Lower leg skin (tissue), 4 donors: Measurements from ENCODE around the gene RNASE4. TPM values are rescaled to one million over a fixed set of nuclear protein-coding genes. Genes with fewer than 3 reads are reported as not detected.
"Not testable (repeated sequence)": the region's sequence is repeated elsewhere in the genome, so short reads cannot be mapped to it uniquely, and the experiment has no call there.

Experiments used
- DNase-seq, 2 donors: peaks; one replicate each; pipeline ENCODE4 v3.0.0-alpha.2; 2019; ENCODE audit warnings: low spot score in 2 of 2
- H3K4me3 ChIP-seq: fragments of 200-600 bp; sonication (generic); 2 replicates; pipeline ENCODE4 v1.5.1; 2017; ENCODE audit warnings: mild to moderate bottlenecking, low read depth; ENCODE audit not compliant: poor library complexity, severe bottlenecking
- POLR2A ChIP-seq, 2 donors: fragments of 450-650 bp; IDR thresholded peaks; one replicate each; pipeline ENCODE4 v1.6.1; 2016 to 2017; ENCODE audit warnings: antibody characterized with exemption in 2 of 2, mild to moderate bottlenecking in 1 of 2, moderate library complexity in 1 of 2
- WGBS, 2 donors: methylation state at CpG; one replicate each; pipeline ENCODE4 v1.1.5; 2018; 5-methylcytosine and 5-hydroxymethylcytosine counted together
- intact Hi-C: fragments of 100-400 bp; cut with DNase I; formaldehyde crosslinking; loops from one replicate; pipeline ENCODE4 v1.15.0; 2023; ENCODE audit warnings: low total_unique reads
- total RNA-seq, 4 donors: library from RNA; depleted of rRNA; stranded (reverse); fragments of >200 nt; gene quantifications; one replicate each; pipeline ENCODE4 v1.1.0, GENCODE V29; 2016
- TF ChIP-seq, protein P1 (sequence below), 3 donors: fragments of 450-650 bp; IDR thresholded peaks; one replicate each; pipeline ENCODE4 v1.5.1; 2016; ENCODE audit warnings: antibody characterized with exemption in 3 of 3, mild to moderate bottlenecking in 3 of 3, moderate library complexity in 2 of 3

Gene RNASE4
- total RNA-seq, 4 donors from 2014 or later, result 67.3 to 102 (median 90.6) TPM

DNA sequence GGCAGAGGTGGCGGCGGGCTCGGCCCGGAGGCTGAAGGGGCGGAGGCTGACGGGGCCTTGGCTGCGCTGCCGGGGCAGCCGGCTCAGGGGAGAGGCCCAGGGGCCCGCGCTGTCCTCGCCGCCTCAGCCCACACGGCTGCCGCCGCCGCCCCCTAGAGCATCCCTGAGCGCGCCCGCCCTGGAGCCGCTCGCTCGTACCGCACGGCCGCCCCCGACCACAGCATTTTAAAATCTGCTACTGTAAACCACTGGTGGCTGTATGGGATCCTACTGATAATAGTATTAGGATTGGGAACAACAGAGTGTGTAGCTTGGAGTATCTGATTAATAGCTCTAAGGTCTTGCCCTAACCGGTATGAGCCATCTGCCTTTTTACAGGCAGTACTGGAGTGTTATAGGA, 39.1 kb downstream of the RNASE4 start:
- intact Hi-C loops, result no loop called here
- DNase-seq, result no peak
- no peak for TF ChIP-seq POLR2A (IDR thresholded peaks at IDR 0.05)
- TF ChIP-seq, protein P1, sequence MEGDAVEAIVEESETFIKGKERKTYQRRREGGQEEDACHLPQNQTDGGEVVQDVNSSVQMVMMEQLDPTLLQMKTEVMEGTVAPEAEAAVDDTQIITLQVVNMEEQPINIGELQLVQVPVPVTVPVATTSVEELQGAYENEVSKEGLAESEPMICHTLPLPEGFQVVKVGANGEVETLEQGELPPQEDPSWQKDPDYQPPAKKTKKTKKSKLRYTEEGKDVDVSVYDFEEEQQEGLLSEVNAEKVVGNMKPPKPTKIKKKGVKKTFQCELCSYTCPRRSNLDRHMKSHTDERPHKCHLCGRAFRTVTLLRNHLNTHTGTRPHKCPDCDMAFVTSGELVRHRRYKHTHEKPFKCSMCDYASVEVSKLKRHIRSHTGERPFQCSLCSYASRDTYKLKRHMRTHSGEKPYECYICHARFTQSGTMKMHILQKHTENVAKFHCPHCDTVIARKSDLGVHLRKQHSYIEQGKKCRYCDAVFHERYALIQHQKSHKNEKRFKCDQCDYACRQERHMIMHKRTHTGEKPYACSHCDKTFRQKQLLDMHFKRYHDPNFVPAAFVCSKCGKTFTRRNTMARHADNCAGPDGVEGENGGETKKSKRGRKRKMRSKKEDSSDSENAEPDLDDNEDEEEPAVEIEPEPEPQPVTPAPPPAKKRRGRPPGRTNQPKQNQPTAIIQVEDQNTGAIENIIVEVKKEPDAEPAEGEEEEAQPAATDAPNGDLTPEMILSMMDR (IDR thresholded peaks at IDR 0.05), result no peak
- H3K4me3 ChIP-seq, result no peak overlapping the region
- 54 to 75% methylated on average over 21 to 28 of the region's 28 CpGs for WGBS, 2 donors

DNA sequence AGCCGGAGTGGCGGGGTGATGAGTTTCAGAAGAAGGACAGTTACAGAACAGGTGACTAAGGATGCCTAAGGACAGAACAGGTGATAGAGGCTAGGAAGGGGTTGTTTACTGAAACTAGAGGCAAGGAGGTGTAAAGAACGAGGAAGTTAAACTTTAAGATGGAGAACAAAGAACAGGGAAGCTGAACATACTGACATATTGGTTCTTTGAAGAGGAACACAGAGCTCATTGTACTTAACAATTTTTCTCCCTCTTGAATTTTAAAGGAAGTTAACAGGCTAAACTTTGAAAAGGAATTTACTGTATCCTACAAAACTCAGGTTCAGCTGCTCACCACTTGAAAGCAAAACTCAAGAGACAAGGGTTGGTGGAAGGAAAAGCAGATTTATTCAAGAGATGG, 41.8 kb downstream of the RNASE4 start:
- WGBS, 2 donors, result 82 to 84% methylated on average over 3 of the region's 3 CpGs
- DNase-seq, intact Hi-C loops, H3K4me3 ChIP-seq: not testable (repeated sequence)

DNA sequence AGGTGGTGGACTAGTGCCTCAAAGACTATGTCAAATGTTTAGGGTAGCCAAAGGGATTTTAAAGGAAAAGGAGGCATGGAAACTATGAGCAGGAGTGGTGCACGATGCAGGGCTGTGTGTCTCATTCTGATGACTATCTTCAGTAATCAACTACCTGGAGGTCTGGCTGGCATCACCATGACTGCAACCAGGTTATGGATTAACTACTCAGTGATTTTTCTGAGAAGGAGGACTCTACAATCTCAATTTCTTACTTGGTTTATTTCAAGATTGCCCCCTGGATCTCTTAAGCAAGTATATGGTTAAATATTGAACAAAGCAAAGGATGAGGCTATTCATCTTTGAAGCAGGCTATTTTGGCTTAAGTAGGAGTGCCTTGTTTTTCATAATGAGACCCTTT, 42.2 kb downstream of the RNASE4 start:
- no peak for DNase-seq
- H3K4me3 ChIP-seq, result no peak overlapping the region
- no peak for TF ChIP-seq POLR2A (IDR thresholded peaks at IDR 0.05)
- TF ChIP-seq, protein P1 (IDR thresholded peaks at IDR 0.05), result no peak
- intact Hi-C loops, result no loop called here
- 67% methylated on average over 1 of the region's 1 CpG for WGBS, 2 donors

DNA sequence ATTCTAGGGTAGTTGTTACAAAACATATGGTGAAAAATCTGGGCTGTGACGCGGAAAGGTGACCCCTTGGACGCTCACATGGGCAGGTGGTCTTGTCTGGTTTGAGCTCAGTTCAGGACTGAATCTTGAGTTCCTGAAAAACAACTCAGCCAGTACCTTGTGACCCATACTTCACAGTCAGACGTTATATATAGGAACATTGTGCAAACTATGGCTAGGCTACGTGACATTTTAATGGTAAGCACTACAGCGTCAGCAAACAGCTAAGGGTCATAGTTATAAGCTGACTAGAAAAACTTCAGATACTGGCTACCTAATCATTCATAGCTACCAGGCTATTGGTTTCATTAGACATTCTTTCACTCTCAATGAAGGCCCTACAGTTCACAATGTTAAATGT, 46.5 kb downstream of the RNASE4 start:
- no peak for DNase-seq
- TF ChIP-seq POLR2A (IDR thresholded peaks at IDR 0.05), result no peak
- TF ChIP-seq, protein P1 (IDR thresholded peaks at IDR 0.05), result no peak
- 73 to 85% methylated on average over 6 of the region's 6 CpGs for WGBS, 2 donors
- intact Hi-C loops, result no loop called here
- H3K4me3 ChIP-seq, result no peak overlapping the region

DNA sequence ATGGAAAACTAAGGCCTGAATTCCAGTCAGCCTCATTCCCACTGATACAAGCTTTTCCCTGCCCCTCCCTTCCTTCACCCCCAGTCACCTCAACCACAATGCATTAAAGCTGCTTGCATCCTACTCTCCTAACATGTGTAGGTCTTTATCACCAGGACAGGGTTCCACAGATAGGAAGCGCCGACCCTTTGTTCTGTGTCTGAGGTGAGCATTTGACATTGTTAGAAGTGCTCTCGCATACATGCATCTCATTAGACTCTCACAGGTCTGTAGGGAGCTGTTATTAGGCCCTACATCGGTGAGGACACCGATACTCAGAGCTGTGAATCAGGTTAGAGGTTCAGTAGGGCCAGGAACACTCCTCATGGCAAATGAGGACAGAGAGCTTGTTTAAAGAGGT, 48.1 kb downstream of the RNASE4 start:
- TF ChIP-seq POLR2A (IDR thresholded peaks at IDR 0.05), result no peak
- TF ChIP-seq, protein P1 (IDR thresholded peaks at IDR 0.05), result no peak
- no peak overlapping the region for H3K4me3 ChIP-seq

DNA sequence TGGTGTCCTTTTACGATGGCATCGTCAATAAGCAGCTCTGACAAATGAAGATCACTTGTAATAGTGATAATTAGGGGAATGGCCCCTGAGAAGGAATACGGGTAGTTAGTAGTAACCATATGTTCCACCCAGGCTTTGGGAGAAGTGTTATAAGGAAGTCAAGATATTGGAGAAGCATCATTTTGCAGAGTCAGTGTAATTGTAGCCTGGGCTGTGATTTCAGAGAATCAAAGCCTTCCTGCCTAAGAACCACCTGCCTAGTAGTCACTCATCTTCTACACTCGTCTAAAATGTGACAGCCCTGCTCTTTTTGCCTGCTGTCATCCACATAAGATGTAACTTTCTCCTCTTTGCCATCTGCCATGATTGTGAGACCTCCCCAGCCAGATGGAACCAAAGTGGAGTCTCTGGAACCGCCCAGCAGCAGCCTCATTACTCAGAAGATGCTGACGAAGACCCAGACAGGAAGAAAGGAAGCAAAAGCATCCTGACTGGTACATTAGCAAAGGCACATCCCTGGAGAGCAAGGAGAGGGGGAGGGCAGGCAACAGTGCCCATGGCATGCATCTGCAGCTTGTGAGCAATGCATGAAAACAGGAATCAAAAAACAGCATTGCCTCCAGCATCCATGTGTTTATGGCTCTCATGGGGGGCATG, 48.7 kb downstream of the RNASE4 start:
- TF ChIP-seq, protein P1 (IDR thresholded peaks at IDR 0.05), result no peak
- no peak for TF ChIP-seq POLR2A (IDR thresholded peaks at IDR 0.05)
- intact Hi-C loops, result no loop called here
- no peak for DNase-seq
- no peak overlapping the region for H3K4me3 ChIP-seq
- WGBS, 2 donors, result 51 to 63% methylated on average over 6 of the region's 6 CpGs

More for the DNA sequence above, 48.1 kb downstream of the RNASE4 start:
- 78 to 94% methylated on average over 5 of the region's 5 CpGs for WGBS, 2 donors
- no peak for DNase-seq
- intact Hi-C loops, result no loop called here
